Activated B cell treated with CpG ODN at 0.5 μM for 24 hours (primary cell): ENCODE measurements around the gene TSPAN32. TPM values are rescaled to one million over a fixed set of nuclear protein-coding genes. Genes with fewer than 3 reads are reported as not detected.
"Not testable (repeated sequence)": the region's sequence is repeated elsewhere in the genome, so short reads cannot be mapped to it uniquely, and the experiment has no call there.

Experiments
- ATAC-seq: fragments of 200-7000 bp; cut with Tn5 transposase; one replicate; pipeline ENCODE4 v1.10.0; 2021; ENCODE audit warnings: low read depth, mild to moderate bottlenecking, moderate library complexity
- CTCF ChIA-PET: fragments of 350-600 bp; sonication (Branson Sonifier 250); formaldehyde crosslinking; loops from one replicate; lab custom pipeline; 2021; ENCODE audit warnings: antibody characterized with exemption; lab: Charles Lee
- POLR2A ChIA-PET: fragments of 350-600 bp; sonication (Branson Sonifier 250); formaldehyde crosslinking; loops from one replicate; lab custom pipeline; 2021; ENCODE audit warnings: antibody characterized with exemption; lab: Charles Lee
- DNase-seq: peaks from one replicate; pipeline ENCODE4 v3.0.0; 2022
- H3K27ac Mint-ChIP-seq: one replicate; pipeline ENCODE4 v1.8.0; 2020; ENCODE audit warnings: mixed read lengths
- H3K27me3 Mint-ChIP-seq: one replicate; pipeline ENCODE4 v1.8.0; 2021; ENCODE audit warnings: mixed read lengths
- H3K36me3 Mint-ChIP-seq: one replicate; pipeline ENCODE4 v1.8.0; 2021; ENCODE audit warnings: low read depth, mixed read lengths
- H3K4me1 Mint-ChIP-seq: one replicate; pipeline ENCODE4 v1.8.0; 2021; ENCODE audit warnings: mixed read lengths
- H3K4me3 Mint-ChIP-seq: one replicate; pipeline ENCODE4 v1.8.0; 2020; ENCODE audit warnings: mild to moderate bottlenecking, mixed read lengths
- H3K9me3 Mint-ChIP-seq: one replicate; pipeline ENCODE4 v1.8.0; 2020; ENCODE audit warnings: mixed read lengths
- CTCF ChIP-seq: fragments of 200-600 bp; IDR thresholded peaks from one replicate; pipeline ENCODE4 v1.8.0; 2022; ENCODE audit warnings: antibody characterized with exemption, mild to moderate bottlenecking
- intact Hi-C: fragments of 100-400 bp; cut with micrococcal nuclease; formaldehyde crosslinking; loops from one replicate; pipeline ENCODE4 v1.15.1; 2024
- total RNA-seq: library from RNA; stranded (reverse); gene quantifications from 2 replicates; pipeline ENCODE4 v1.2.3, GENCODE V29; 2022

The TSPAN32 gene
- total RNA-seq, 1 donor from 2014 or later: 7.3 TPM

- no peak for DNase-seq
- no peak for ATAC-seq
- no peak for TF ChIP-seq CTCF
- Mint-ChIP-seq H3K9me3 (peaks cover 11% of the 10 kb centered on the region), H3K36me3 (peaks cover 3% of the 10 kb centered on the region), H3K4me3 (no peak overlapping the region), H3K4me1 (no peaks in the 10 kb centered on the region), H3K27ac (no peak overlapping the region), H3K27me3 (peaks cover 8% of the 10 kb centered on the region)
- ChIA-PET POLR2A (no interaction called here), CTCF (no interaction called here)
- intact Hi-C loops: no loop called here
Measured at GRCh38 chr11:2330696-2331095, 28.9 kb downstream of the TSPAN32 start.

GRCh38 chr11:2331404-2331803 is 29.6 kb downstream of the TSPAN32 start:
- peaks cover 3% of the 10 kb centered on the region for H3K36me3 Mint-ChIP-seq
- peaks cover 11% of the 10 kb centered on the region for H3K9me3 Mint-ChIP-seq
- no peak for DNase-seq
- H3K4me3 Mint-ChIP-seq: no peak overlapping the region
- H3K27me3 Mint-ChIP-seq: peaks cover 6% of the 10 kb centered on the region
- H3K27ac Mint-ChIP-seq: no peak overlapping the region
- no peak for TF ChIP-seq CTCF
- CTCF ChIA-PET: no interaction called here
- intact Hi-C loops: no loop called here
- POLR2A ChIA-PET: no interaction called here
- ATAC-seq: no peak
- H3K4me1 Mint-ChIP-seq: no peaks in the 10 kb centered on the region

- intact Hi-C loops, ATAC-seq, H3K4me1 Mint-ChIP-seq, H3K36me3 Mint-ChIP-seq, DNase-seq, POLR2A ChIA-PET, H3K27me3 Mint-ChIP-seq, H3K4me3 Mint-ChIP-seq, CTCF ChIA-PET, H3K27ac Mint-ChIP-seq: not testable (repeated sequence)
- H3K9me3 Mint-ChIP-seq: peaks cover 11% of the 10 kb centered on the region
Measured at GRCh38 chr11:2332569-2332968, 30.8 kb downstream of the TSPAN32 start.

- DNase-seq, CTCF ChIA-PET, H3K27me3 Mint-ChIP-seq, intact Hi-C loops, H3K36me3 Mint-ChIP-seq, H3K27ac Mint-ChIP-seq, H3K4me3 Mint-ChIP-seq, H3K4me1 Mint-ChIP-seq, POLR2A ChIA-PET, ATAC-seq: not testable (repeated sequence)
- H3K9me3 Mint-ChIP-seq: peaks cover 11% of the 10 kb centered on the region
Measured at GRCh38 chr11:2333486-2334205, 31.8 kb downstream of the TSPAN32 start.

GRCh38 chr11:2335286-2335685 is 33.5 kb downstream of the TSPAN32 start:
- H3K4me3 Mint-ChIP-seq, H3K4me1 Mint-ChIP-seq, CTCF ChIA-PET, H3K27ac Mint-ChIP-seq, ATAC-seq, H3K36me3 Mint-ChIP-seq, DNase-seq, H3K27me3 Mint-ChIP-seq, intact Hi-C loops, POLR2A ChIA-PET: not testable (repeated sequence)
- H3K9me3 Mint-ChIP-seq: peaks cover 11% of the 10 kb centered on the region

GRCh38 chr11:2338760-2339159 is 36.9 kb downstream of the TSPAN32 start:
- H3K27me3 Mint-ChIP-seq, ATAC-seq: not testable (repeated sequence)

GRCh38 chr11:2342557-2342956 is 40.7 kb downstream of the TSPAN32 start:
- no peak overlapping the region for H3K4me3 Mint-ChIP-seq
- DNase-seq: no peak
- H3K36me3 Mint-ChIP-seq: no peaks in the 10 kb centered on the region
- no peak for ATAC-seq
- H3K27ac Mint-ChIP-seq: no peak overlapping the region
- peaks cover 1% of the 10 kb centered on the region for H3K27me3 Mint-ChIP-seq
- POLR2A ChIA-PET: no interaction called here
- CTCF ChIA-PET: no interaction called here
- TF ChIP-seq CTCF: no peak
- peaks cover 4% of the 10 kb centered on the region for H3K4me1 Mint-ChIP-seq
- peaks cover 8% of the 10 kb centered on the region for H3K9me3 Mint-ChIP-seq
- intact Hi-C loops: no loop called here

More at GRCh38 chr11:2338760-2339159, 36.9 kb downstream of the TSPAN32 start:
- H3K4me1 Mint-ChIP-seq, H3K9me3 Mint-ChIP-seq, H3K4me3 Mint-ChIP-seq, H3K36me3 Mint-ChIP-seq, DNase-seq, H3K27ac Mint-ChIP-seq, POLR2A ChIA-PET: not testable (repeated sequence)
- CTCF ChIA-PET: interaction anchor here (0.9 to 2.6 kb wide), 3 partner anchors 34 to 82 kb away, joined by 3 to 11 read pairs (median 6); partner anchors contain the start of gene TSSC4
- intact Hi-C loops: loop anchor here (1.0 kb wide), 1 partner anchor 81 kb away; no protein-coding TSS in a partner anchor
